GM18861 (cell line): Measurements from ENCODE around the gene SORCS3.

Source experiments
- ATAC-seq: cut with Tn5 transposase; IDR thresholded peaks from one replicate; pipeline ENCODE4 v1.9.1; 2021; ENCODE audit not compliant: unreplicated experiment

The SORCS3 gene

DNA sequence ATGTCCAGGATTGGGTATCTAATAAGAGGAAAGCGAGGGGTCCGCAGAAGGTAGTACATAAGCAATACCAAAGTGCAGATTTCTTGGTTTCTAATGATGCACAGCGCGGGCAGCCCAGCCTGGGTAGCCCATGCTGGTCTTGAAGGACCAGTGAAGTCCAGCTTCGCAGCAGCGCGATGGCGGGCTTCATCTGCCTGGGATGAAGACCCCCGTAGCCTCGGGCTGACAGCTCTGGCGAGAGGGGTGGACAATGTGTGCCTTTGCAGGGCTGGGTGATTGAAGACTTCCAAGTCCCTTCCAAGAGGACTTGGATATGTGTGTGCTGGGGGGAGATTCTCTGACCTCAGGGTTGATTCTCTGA lies 2.2 kb downstream of the SORCS3 start:
- ATAC-seq = no peak

DNA sequence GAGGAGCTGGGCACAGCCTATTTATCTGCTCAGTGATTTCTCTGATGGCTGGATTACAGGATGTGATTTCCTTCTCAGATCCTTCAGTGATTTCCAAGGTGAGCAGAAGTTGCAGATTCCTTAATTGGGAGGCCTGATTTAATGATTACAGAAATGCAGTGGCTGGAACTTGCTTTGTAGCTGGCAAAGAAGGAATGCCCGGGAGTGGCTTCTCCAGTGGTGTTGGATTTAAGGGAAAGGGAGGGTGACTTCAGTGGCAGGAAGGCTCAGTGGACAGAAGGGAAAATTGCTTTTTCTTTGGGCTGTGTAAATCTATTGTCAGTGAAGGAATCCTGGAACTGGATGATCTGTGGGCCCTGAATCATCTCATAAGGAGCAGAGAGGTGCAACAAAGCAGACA lies 5.1 kb downstream of the SORCS3 start:
- no peak for ATAC-seq

- ATAC-seq = no peak
Observed at GRCh38 chr10:104648421-104648820, 7.3 kb downstream of the SORCS3 start.

GRCh38 chr10:104650072-104650471 lies 9.0 kb downstream of the SORCS3 start:
- no peak for ATAC-seq

DNA sequence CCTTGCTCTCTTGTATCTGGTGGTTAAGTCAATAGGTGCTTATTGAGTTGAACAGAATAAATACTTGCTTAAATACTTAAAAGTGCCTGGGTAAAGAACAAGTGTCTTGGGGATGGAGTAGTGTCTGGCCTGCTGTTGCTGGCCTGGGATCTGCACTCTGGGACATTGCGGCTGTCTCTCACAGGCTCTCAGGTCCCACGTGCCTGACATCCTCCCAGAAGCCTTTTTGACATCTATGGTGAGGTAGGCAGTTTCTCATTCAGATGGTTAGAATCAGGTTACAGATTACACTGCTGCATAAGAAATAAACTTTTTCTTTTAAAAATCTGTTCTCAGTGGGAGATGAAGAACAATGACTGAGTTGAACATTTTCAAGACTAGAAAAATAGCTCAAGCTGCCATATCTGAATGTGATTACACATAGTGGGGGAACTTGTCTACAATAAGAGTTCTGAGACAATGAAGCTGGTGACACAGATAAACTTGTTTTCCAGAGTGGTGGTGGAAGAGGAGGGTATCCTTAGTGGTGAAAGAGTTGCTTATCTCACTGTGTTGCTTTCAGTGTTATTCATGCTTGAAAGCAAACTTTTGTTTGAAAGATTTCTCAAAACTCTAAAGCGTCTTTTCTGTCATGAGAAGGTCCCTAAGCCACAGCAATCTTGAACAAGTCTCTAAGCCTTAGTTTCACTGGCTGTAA lies 9.7 kb downstream of the SORCS3 start:
- no peak for ATAC-seq

GRCh38 chr10:104657036-104657435 lies 15.9 kb downstream of the SORCS3 start:
- ATAC-seq = no peak

DNA sequence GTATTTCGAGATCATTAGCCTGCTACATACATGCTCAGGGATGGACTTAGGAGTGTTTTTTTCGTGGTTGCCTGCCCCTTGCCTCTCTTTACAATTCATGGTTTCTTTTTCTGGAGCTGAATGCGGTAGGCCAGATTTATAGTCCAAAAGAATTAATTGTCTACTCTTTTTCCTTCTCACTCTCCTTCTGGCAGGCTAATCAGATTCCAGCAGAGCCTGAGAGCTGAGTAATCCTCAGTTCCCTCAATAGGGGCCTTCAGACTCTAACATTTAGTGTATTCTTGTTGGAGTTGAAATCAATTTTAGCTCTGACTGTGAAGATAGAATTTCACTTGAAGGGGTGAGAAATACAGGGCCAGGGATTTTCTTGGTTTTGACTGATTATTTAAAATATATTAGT lies 16.4 kb downstream of the SORCS3 start:
- no peak for ATAC-seq

DNA sequence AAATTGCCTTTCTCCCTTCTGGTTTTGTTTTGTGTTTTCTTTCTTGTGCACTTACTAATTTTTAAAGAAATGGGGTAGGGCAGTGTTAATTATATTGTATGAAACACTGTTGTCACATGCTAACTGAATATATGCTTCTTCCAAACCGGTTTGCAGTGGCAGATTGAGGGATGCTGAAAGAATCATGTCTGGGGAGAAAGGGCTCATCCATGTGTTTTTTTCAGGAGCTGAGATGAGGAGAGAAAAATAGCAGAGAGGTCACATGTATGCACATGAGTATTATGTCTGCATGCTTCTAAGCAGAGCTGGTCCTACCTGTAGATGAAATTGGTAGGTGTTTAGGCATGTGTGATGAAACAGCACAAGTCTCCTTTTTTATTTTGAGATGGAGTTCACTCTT lies 17.0 kb downstream of the SORCS3 start:
- ATAC-seq = no peak

- ATAC-seq = no peak
Observed at GRCh38 chr10:104659809-104660208, 18.7 kb downstream of the SORCS3 start.

DNA sequence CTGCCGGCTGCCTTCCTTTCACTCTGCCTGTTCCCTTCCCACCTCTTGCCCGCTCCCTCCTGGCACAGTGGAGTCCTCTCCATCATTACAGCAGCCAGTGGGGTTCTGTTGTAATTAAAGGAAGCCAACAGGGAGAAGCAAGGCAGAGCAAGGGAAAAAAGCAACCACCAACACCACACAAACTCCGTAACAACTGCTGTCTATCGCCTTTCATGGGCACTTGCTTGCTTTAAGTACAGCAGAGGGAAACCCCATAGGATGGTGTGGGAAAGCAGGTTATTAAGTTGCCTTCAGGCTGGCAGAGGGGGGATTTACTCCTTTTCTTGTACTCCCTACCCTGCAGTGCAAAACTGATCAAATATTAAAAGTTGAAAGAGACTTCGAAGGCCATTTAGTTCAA lies 22.0 kb downstream of the SORCS3 start:
- no peak for ATAC-seq

DNA sequence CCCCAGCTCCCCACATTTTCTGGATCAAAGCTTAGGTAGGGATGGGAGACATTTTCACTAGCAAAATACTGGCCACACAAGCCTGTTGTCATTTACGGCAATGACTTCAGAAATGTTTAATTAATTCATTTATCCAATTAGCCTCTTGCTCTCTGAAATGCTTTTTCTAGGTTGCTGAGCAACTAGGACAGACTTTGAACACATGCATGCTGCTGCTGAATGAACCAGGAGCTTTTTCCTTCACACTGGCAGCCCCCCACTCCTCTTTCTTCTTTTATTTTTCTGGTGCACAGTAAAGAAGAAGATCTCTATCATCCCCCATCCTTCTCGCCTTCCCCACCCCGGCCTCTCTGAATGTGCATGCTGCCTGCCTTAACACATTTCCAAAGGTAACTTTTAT lies 22.5 kb downstream of the SORCS3 start:
- ATAC-seq = no peak

GRCh38 chr10:104664205-104664604 lies 23.1 kb downstream of the SORCS3 start:
- ATAC-seq = no peak

DNA sequence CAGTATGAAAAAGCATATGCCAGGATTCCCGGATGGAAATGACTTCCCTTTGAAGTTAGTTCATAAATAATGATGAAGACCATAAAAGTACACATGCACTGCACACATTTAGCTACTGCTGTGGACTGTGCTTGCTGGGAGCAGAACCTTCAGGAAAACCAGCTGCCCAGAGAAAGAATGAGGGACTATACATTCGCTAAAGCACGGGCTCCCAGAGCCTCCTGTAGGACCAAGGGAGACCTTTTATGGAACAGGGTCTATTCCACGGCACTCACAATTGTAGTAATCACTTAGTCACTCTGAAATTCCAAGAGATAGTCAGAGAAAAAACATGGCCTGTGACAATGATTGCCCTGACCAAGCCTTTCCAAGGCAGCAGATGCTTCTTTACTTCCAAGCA lies 24.1 kb downstream of the SORCS3 start:
- no peak for ATAC-seq

- ATAC-seq = no peak
Observed at GRCh38 chr10:104666106-104666505, 25.0 kb downstream of the SORCS3 start.

GRCh38 chr10:104676874-104677273 lies 35.8 kb downstream of the SORCS3 start:
- no peak for ATAC-seq

DNA sequence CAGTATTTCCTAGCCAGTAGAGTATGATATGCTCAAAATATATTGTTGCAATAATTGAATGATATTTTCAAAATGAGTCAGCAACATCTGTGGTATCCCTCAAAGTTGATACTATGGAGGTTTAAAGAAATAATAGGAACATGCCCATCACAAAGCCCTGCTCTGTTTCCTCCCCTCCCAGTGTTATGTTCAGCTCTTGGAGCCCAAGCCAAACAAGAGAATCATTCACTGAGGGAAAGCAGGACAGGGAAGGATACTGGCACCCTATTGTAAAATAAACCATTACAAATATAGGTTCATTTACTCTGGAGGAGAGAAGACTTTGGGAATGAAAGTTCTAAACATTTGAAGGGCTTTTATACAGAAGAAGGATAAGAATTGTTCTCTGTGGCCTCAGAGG lies 37.6 kb downstream of the SORCS3 start:
- ATAC-seq = no peak

- no peak for ATAC-seq
Observed at GRCh38 chr10:104680467-104681401, 39.6 kb downstream of the SORCS3 start.

GRCh38 chr10:104681485-104681884 lies 40.4 kb downstream of the SORCS3 start:
- no peak for ATAC-seq

DNA sequence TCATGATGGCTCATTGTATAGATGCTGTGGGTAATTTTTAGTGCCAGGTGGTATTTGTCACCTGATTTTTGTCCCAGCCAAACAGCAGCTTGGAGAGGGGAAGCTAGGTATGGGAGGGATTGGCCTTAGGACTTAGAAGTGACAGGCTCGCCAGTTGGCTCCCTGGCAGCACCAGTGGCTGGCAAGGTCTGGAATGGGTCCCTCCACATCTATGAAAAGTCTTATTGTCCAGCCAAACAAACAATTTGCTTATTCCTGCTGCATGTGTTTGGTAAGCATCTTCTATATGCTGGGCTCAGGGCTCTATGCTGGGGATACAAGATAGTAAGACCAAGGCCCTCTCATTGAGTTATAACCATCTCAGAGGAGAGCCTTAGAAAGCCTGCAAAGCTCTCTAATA lies 42.5 kb downstream of the SORCS3 start:
- ATAC-seq = no peak

DNA sequence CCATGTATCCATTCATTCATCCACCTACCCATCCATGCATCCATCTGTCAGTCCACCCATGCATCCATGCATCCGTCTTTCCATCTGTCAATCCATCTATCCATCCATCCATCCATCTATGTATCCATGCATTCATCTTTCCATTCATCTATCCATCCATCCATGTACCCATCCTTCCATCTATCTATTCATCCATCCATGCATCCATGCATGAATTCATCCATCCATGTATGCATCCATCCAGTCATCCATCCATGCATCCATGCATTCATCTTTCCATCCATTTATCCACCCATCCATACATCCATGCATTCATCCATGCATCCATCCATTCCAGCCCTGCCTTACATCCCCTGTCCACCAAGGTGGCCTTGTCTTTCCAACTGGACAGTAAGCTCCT lies 45.7 kb downstream of the SORCS3 start:
- ATAC-seq = no peak

DNA sequence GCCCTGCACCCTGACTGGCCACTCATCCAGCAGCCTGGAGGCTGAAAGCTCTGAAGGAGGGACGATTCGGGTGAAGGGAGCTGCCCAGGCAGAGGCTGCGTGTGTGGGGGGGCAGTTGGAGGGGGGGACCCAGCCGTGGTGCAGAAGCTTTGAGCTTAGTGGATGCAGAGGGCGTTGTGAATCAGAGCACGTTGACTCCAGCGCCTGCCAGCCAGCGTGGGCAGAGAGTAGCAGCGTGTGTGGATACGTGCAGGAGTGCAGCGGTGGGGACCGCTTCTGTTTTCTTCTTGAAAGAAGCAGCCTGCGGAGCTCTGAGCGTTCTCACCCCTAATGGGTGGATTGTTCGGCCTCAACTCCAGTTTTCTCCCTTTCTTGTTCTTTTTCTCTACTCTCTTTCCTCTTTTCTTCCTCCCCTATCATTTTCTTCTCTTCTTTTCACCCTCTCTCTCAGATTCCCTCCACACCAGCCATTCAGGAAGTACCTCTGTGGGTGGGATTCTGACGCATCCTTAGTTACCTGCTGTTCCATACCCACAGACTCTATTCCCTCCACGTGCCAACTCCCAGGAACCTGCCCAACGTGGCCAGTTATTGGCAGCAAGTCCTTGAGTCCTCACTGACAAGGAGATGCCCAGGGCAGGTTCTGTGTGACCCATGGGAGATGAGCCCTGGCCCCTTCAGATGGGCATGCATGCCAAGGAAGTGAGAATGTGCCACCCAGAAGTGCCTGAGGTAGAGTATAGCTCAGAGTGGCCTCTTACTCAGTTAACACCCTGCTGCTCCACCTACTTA lies 47.4 kb downstream of the SORCS3 start:
- ATAC-seq = no peak

- no peak for ATAC-seq
Observed at GRCh38 chr10:104689105-104689504, 48.0 kb downstream of the SORCS3 start.
